Measurements from ENCODE around the gene CFC1. TPM values are rescaled to one million over a fixed set of nuclear protein-coding genes. Genes with fewer than 3 reads are reported as not detected.
"Not testable (repeated sequence)": the region's sequence is repeated elsewhere in the genome, so short reads cannot be mapped to it uniquely, and the experiment has no call there.

The CFC1 gene
- total and polyA plus RNA-seq, 4 donors = not detected

GRCh38 chr2:130571929-130572328 is 27.4 kb downstream of the CFC1 start:
- H3K9me3 ChIP-seq (ENCODE audit: control insufficient read depth, low read length); H3K36me3 ChIP-seq (ENCODE audit: control insufficient read depth in 1 of 2, insufficient read depth in 2 of 2, low read length in 1 of 2); H3K27me3 ChIP-seq (ENCODE audit: control insufficient read depth in 1 of 2, insufficient read depth in 2 of 2, low read length in 1 of 2); ATAC-seq (ENCODE audit: low FRiP score); DNase-seq; H3K27ac ChIP-seq (ENCODE audit: low read depth in 1 of 2, low read length in 2 of 2); H3K4me1 ChIP-seq (ENCODE audit: control insufficient read depth in 1 of 2, insufficient read depth in 2 of 2, low read length in 2 of 2); intact Hi-C loops (cut with DNase I); H3K4me3 ChIP-seq (ENCODE audit: low read length in 2 of 2): not testable (repeated sequence)
- no CpG with 5 or more reads among the region's 3 CpGs for WGBS, 2 donors

- intact Hi-C loops (cut with DNase I); H3K27me3 ChIP-seq (ENCODE audit: control insufficient read depth in 1 of 2, insufficient read depth in 2 of 2, low read length in 1 of 2); H3K36me3 ChIP-seq (ENCODE audit: control insufficient read depth in 1 of 2, insufficient read depth in 2 of 2, low read length in 1 of 2); ATAC-seq (ENCODE audit: low FRiP score); H3K9me3 ChIP-seq (ENCODE audit: control insufficient read depth, low read length); H3K4me3 ChIP-seq (ENCODE audit: low read length in 2 of 2); H3K27ac ChIP-seq (ENCODE audit: low read depth in 1 of 2, low read length in 2 of 2); H3K4me1 ChIP-seq (ENCODE audit: control insufficient read depth in 1 of 2, insufficient read depth in 2 of 2, low read length in 2 of 2); DNase-seq: not testable (repeated sequence)
- no CpG with 5 or more reads among the region's 4 CpGs for whole genome bisulfite sequencing, 2 donors
Measured at GRCh38 chr2:130566165-130566564, 33.2 kb downstream of the CFC1 start.

GRCh38 chr2:130556441-130556840 is 42.9 kb downstream of the CFC1 start:
- H3K36me3 ChIP-seq (ENCODE audit: control insufficient read depth in 1 of 2, insufficient read depth in 2 of 2, low read length in 1 of 2); H3K27me3 ChIP-seq (ENCODE audit: control insufficient read depth in 1 of 2, insufficient read depth in 2 of 2, low read length in 1 of 2); H3K4me1 ChIP-seq (ENCODE audit: control insufficient read depth in 1 of 2, insufficient read depth in 2 of 2, low read length in 2 of 2); DNase-seq; intact Hi-C loops (cut with DNase I); H3K27ac ChIP-seq (ENCODE audit: low read depth in 1 of 2, low read length in 2 of 2); H3K9me3 ChIP-seq (ENCODE audit: control insufficient read depth, low read length); H3K4me3 ChIP-seq (ENCODE audit: low read length in 2 of 2): not testable (repeated sequence)
- WGBS, 2 donors = no CpG with 5 or more reads among the region's 8 CpGs
- peak; percentile 24 for ATAC-seq (ENCODE audit: low FRiP score)

- ATAC-seq (ENCODE audit: low FRiP score); intact Hi-C loops (cut with DNase I): not testable (repeated sequence)
Measured at GRCh38 chr2:130554178-130554577, 45.2 kb downstream of the CFC1 start.

GRCh38 chr2:130549475-130549874 is 49.9 kb downstream of the CFC1 start:
- H3K9me3 ChIP-seq (ENCODE audit: control insufficient read depth, low read length); H3K4me1 ChIP-seq (ENCODE audit: control insufficient read depth in 1 of 2, insufficient read depth in 2 of 2, low read length in 2 of 2); H3K27me3 ChIP-seq (ENCODE audit: control insufficient read depth in 1 of 2, insufficient read depth in 2 of 2, low read length in 1 of 2); H3K27ac ChIP-seq (ENCODE audit: low read depth in 1 of 2, low read length in 2 of 2); DNase-seq; H3K36me3 ChIP-seq (ENCODE audit: control insufficient read depth in 1 of 2, insufficient read depth in 2 of 2, low read length in 1 of 2); H3K4me3 ChIP-seq (ENCODE audit: low read length in 2 of 2); intact Hi-C loops (cut with DNase I): not testable (repeated sequence)
- peak; percentile 27 for ATAC-seq (ENCODE audit: low FRiP score)
- no CpG with 5 or more reads among the region's 27 CpGs for WGBS, 2 donors

More at GRCh38 chr2:130554178-130554577, 45.2 kb downstream of the CFC1 start:
- WGBS, 2 donors = no CpG with 5 or more reads among the region's 4 CpGs
- not testable (repeated sequence) for H3K27me3 ChIP-seq (ENCODE audit: control insufficient read depth in 1 of 2, insufficient read depth in 2 of 2, low read length in 1 of 2); H3K4me1 ChIP-seq (ENCODE audit: control insufficient read depth in 1 of 2, insufficient read depth in 2 of 2, low read length in 2 of 2); DNase-seq; H3K9me3 ChIP-seq (ENCODE audit: control insufficient read depth, low read length); H3K36me3 ChIP-seq (ENCODE audit: control insufficient read depth in 1 of 2, insufficient read depth in 2 of 2, low read length in 1 of 2); H3K27ac ChIP-seq (ENCODE audit: low read depth in 1 of 2, low read length in 2 of 2); H3K4me3 ChIP-seq (ENCODE audit: low read length in 2 of 2)

- ATAC-seq (ENCODE audit: low FRiP score); H3K36me3 ChIP-seq (ENCODE audit: control insufficient read depth in 1 of 2, insufficient read depth in 2 of 2, low read length in 1 of 2); intact Hi-C loops (cut with DNase I); DNase-seq; H3K4me3 ChIP-seq (ENCODE audit: low read length in 2 of 2); H3K9me3 ChIP-seq (ENCODE audit: control insufficient read depth, low read length); H3K4me1 ChIP-seq (ENCODE audit: control insufficient read depth in 1 of 2, insufficient read depth in 2 of 2, low read length in 2 of 2); H3K27ac ChIP-seq (ENCODE audit: low read depth in 1 of 2, low read length in 2 of 2); H3K27me3 ChIP-seq (ENCODE audit: control insufficient read depth in 1 of 2, insufficient read depth in 2 of 2, low read length in 1 of 2): not testable (repeated sequence)
- WGBS, 2 donors = no CpG with 5 or more reads among the region's 3 CpGs
Measured at GRCh38 chr2:130548418-130548817, 51.0 kb downstream of the CFC1 start.

GRCh38 chr2:130544978-130545377 is 54.4 kb downstream of the CFC1 start:
- H3K27ac ChIP-seq (ENCODE audit: low read depth in 1 of 2, low read length in 2 of 2); H3K36me3 ChIP-seq (ENCODE audit: control insufficient read depth in 1 of 2, insufficient read depth in 2 of 2, low read length in 1 of 2); H3K4me1 ChIP-seq (ENCODE audit: control insufficient read depth in 1 of 2, insufficient read depth in 2 of 2, low read length in 2 of 2); H3K4me3 ChIP-seq (ENCODE audit: low read length in 2 of 2); H3K9me3 ChIP-seq (ENCODE audit: control insufficient read depth, low read length); DNase-seq; H3K27me3 ChIP-seq (ENCODE audit: control insufficient read depth in 1 of 2, insufficient read depth in 2 of 2, low read length in 1 of 2); intact Hi-C loops (cut with DNase I): not testable (repeated sequence)
- WGBS, 2 donors = no CpG with 5 or more reads among the region's 5 CpGs
- ATAC-seq (ENCODE audit: low FRiP score) = peak; percentile 4

GRCh38 chr2:130543785-130544528 is 55.4 kb downstream of the CFC1 start:
- WGBS, 2 donors = 88% methylated on average over 1 of the region's 12 CpGs; no CpG with 5 or more reads in 1 of the 2 donors
- H3K36me3 ChIP-seq (ENCODE audit: control insufficient read depth in 1 of 2, insufficient read depth in 2 of 2, low read length in 1 of 2); H3K27me3 ChIP-seq (ENCODE audit: control insufficient read depth in 1 of 2, insufficient read depth in 2 of 2, low read length in 1 of 2); H3K27ac ChIP-seq (ENCODE audit: low read depth in 1 of 2, low read length in 2 of 2); DNase-seq; H3K9me3 ChIP-seq (ENCODE audit: control insufficient read depth, low read length); intact Hi-C loops (cut with DNase I); H3K4me3 ChIP-seq (ENCODE audit: low read length in 2 of 2); H3K4me1 ChIP-seq (ENCODE audit: control insufficient read depth in 1 of 2, insufficient read depth in 2 of 2, low read length in 2 of 2): not testable (repeated sequence)
- ATAC-seq (ENCODE audit: low FRiP score) = peak; percentile 51

- DNase-seq; H3K27ac ChIP-seq (ENCODE audit: low read depth in 1 of 2, low read length in 2 of 2); H3K4me3 ChIP-seq (ENCODE audit: low read length in 2 of 2); intact Hi-C loops (cut with DNase I); ATAC-seq (ENCODE audit: low FRiP score); H3K4me1 ChIP-seq (ENCODE audit: control insufficient read depth in 1 of 2, insufficient read depth in 2 of 2, low read length in 2 of 2); H3K9me3 ChIP-seq (ENCODE audit: control insufficient read depth, low read length); H3K27me3 ChIP-seq (ENCODE audit: control insufficient read depth in 1 of 2, insufficient read depth in 2 of 2, low read length in 1 of 2); H3K36me3 ChIP-seq (ENCODE audit: control insufficient read depth in 1 of 2, insufficient read depth in 2 of 2, low read length in 1 of 2): not testable (repeated sequence)
- no CpG with 5 or more reads among the region's 4 CpGs for WGBS, 2 donors
Measured at GRCh38 chr2:130542789-130543188, 56.6 kb downstream of the CFC1 start.
